Panc1 (cell line): ENCODE measurements around the gene KBTBD8.

ENCODE experiments used
- POLR2AphosphoS5 ChIP-seq: IDR thresholded peaks from 2 replicates; pipeline ENCODE4 v1.6.1; 2012; ENCODE audit warnings: mild to moderate bottlenecking, low read depth, low read length, moderate library complexity
- REST ChIP-seq, 2 experiments: IDR thresholded peaks; 2 replicates each; pipeline ENCODE4 v1.6.1; 2011 to 2012; ENCODE audit warnings: low read depth in 2 of 2, control low read depth in 1 of 2, low read length in 1 of 2, mild to moderate bottlenecking in 1 of 2, moderate library complexity in 1 of 2; ENCODE audit not compliant: insufficient read depth in 1 of 2
- TCF7L2 ChIP-seq: IDR thresholded peaks from 2 replicates; pipeline ENCODE4 v1.6.1; 2011; ENCODE audit warnings: mild to moderate bottlenecking, low read depth, low read length, inconsistent platforms
- TF ChIP-seq, protein P1 (sequence below): fragments of 450-650 bp; IDR thresholded peaks from 2 replicates; pipeline ENCODE4 v1.5.1; 2017; ENCODE audit warnings: mild to moderate bottlenecking

DNA sequence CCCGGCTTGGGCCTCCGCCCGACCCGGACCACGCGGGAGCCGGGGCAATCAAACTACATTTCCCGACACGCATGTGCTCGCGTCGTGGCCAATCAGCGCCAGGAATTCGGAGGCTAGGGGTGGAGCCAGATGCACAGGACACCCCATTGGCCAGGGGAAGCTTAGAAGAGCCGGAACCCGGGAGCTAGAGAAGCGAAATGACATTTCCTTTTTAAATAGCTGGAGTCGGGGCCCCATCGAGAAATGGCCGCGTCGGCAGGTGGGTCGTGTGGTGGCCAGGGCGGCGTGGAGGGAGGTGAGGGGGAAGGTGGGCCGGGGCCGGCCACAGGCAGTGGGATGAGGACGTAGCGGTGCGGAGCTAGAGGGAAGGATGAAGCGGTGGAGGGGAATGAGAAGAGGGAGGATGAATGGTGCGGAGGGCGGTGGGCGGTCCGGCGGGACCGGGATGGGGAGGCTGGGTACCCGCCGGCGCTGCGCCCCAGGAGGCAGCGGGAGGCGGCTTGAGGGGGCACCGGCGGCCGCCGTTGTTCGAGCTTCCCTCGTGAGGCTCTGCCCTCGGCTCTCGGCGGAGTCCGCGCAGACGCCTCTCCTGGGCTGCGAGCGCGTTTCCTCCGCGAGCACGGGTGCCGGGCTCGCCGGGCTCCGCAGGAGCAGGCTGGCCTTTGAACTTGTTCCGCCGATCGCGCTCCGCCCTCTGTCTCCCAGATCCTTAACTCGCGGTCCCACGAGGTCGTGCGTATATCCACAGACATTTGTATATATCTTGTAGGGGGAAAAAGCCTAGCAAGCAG is at the start of gene KBTBD8:
- TF ChIP-seq, protein P1, sequence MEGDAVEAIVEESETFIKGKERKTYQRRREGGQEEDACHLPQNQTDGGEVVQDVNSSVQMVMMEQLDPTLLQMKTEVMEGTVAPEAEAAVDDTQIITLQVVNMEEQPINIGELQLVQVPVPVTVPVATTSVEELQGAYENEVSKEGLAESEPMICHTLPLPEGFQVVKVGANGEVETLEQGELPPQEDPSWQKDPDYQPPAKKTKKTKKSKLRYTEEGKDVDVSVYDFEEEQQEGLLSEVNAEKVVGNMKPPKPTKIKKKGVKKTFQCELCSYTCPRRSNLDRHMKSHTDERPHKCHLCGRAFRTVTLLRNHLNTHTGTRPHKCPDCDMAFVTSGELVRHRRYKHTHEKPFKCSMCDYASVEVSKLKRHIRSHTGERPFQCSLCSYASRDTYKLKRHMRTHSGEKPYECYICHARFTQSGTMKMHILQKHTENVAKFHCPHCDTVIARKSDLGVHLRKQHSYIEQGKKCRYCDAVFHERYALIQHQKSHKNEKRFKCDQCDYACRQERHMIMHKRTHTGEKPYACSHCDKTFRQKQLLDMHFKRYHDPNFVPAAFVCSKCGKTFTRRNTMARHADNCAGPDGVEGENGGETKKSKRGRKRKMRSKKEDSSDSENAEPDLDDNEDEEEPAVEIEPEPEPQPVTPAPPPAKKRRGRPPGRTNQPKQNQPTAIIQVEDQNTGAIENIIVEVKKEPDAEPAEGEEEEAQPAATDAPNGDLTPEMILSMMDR, result no peak
- TF ChIP-seq TCF7L2 (peak; percentile 75), POLR2AphosphoS5 (no peak), REST (IDR thresholded peaks at IDR 0.05; ENCODE audit: insufficient read depth in 1 of 2, low read depth in 2 of 2, low read length in 1 of 2) (no peak)
